GM18526 (cell line): Measurements from ENCODE around the gene NKAIN1.

ENCODE experiments used
- POLR2A ChIP-seq: IDR thresholded peaks from 3 replicates; pipeline ENCODE4 v1.6.1; 2011; ENCODE audit not compliant: insufficient read length; ENCODE audit errors: extremely low read depth

Gene NKAIN1

GRCh38 chr1:31148409-31148808 lies 91.3 kb downstream of the NKAIN1 start:
- TF ChIP-seq POLR2A, result no peak

DNA sequence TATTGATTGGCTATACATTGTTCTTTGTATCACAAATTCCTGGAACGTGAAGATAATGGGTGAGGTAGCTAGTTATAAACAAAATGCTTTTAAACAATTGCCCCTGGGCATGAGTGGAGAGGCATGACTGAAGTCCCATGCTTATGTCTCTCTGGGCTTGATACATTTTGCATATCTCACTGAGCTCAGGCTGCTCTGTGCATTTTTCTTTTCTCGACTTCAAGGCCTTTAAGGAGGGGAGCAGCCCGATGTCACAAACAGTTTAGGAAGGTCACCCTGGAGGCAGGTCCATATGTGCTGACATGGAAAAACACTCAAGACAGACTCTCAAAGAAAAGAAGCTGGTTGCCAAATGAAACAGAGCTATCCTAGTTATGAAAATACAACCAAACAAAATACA lies 94.0 kb downstream of the NKAIN1 start:
- no peak for TF ChIP-seq POLR2A

GRCh38 chr1:31144442-31144841 lies 95.2 kb downstream of the NKAIN1 start:
- no peak for TF ChIP-seq POLR2A

GRCh38 chr1:31143455-31143854 lies 96.2 kb downstream of the NKAIN1 start:
- no peak for TF ChIP-seq POLR2A

- no peak for TF ChIP-seq POLR2A
Measured at GRCh38 chr1:31142406-31142805, 97.3 kb downstream of the NKAIN1 start.

DNA sequence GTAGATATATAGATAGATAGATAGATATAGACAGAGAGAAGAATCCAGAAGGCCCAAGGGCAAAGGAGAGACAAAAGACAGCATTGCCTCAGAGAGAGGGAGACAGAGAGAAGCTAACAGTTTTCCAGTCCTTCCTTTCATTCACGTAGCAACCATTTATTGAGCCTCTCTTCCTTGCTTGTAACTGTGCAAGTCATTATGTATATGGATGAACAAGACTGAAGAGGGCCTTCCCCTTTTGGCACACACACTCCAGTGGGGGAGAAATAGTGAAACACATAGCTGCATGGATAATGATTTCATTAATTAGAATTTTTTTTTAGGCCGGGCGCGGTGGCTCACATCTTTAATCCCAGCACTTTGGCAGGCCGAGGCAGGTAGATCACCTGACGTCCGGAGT lies 99.4 kb downstream of the NKAIN1 start:
- TF ChIP-seq POLR2A, result no peak

DNA sequence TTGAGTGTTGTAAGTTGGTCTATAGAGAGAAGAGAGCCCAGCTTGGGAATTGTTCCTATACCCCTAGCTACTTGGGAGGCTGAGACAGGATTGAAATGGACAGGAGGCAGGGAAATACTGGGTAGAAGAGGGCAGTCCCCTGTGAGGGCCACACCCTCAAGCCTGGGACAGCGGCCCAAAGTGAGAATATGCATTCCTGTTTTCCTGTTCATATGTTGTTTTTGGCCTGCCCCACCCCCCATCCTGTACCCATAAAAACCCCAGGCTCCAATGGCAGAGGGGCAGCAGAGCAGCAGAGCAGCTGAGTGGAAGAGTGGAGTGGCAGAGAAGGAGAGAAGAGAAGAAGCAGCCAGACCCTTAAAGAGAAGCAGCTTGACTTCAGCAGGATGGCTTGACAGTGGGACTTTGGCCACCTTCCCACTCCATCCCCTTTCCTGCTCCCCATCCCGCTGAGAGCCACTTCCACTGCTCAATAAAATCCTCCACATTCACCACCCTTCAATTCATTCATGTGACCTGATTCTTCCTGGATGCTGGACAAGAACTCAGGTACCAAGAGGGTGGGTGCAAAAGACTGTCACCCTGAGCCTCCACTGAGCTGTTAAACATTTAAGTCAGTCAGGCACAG lies 103.6 kb downstream of the NKAIN1 start:
- no peak for TF ChIP-seq POLR2A

DNA sequence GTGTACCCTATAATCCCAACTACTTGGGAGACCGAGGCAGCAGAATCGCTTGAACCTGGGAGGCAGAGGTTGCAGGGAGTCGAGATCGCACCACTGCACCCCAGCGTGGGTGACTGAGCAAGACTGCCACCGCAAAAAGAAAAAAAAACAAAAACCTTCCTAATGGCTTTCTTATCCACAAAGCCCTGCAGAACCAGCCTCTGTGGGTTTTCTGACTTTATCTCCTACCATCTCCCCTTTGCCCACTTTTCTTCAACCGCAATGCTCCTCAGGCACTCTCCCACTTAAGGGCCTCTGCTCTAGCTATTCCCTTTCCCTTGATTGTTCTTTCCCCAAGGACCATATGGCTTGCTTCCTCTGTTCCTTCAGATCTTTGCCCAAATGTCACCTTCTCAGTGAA lies 106.3 kb downstream of the NKAIN1 start:
- no peak for TF ChIP-seq POLR2A
